ENCODE data around the gene CLDN1. TPM values are rescaled to one million over a fixed set of nuclear protein-coding genes. Genes with fewer than 3 reads are reported as not detected.

Gene CLDN1
- total and polyA plus RNA-seq, 2 of the 13 experiments (the other 11 are each of a cell fraction or from before 2014, with no cell fraction given) = 42.7 to 51.6 TPM

DNA sequence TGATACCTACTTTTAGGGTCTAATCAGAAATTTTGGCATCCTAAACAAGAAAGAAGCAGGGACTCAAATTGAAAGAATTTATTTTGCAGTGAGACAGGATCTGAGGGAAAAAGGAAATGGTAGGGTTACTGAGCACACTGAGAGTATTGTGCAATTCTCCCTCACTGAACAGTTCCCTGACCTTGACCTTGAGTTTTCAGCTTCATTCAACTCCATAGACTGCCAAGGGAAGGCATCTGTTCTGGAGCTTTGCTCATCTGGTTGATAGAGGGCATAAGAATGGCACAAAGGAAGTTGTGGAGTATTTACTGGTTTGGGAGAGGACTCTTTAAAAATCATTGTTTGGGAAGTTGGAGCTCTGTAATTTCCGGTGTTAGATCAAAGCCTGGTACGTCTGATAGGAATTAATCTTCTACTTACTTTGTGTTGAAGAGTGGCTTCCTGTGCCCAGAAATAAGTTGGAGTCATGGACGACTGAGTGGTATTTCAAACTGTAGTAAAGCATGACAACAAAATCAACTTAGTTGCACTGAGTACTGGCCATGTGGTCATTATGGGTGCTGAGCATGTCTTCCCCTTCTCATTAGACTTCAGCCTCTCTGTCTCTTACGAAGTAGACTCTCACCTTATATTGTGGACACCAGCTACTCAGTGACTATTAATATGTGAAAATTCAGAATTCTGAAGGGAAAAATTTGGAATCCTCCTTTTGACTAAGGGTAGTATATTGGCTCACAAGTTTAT, 40.8 kb downstream of the CLDN1 start (continued):
- TF ChIP-seq, protein P1, sequence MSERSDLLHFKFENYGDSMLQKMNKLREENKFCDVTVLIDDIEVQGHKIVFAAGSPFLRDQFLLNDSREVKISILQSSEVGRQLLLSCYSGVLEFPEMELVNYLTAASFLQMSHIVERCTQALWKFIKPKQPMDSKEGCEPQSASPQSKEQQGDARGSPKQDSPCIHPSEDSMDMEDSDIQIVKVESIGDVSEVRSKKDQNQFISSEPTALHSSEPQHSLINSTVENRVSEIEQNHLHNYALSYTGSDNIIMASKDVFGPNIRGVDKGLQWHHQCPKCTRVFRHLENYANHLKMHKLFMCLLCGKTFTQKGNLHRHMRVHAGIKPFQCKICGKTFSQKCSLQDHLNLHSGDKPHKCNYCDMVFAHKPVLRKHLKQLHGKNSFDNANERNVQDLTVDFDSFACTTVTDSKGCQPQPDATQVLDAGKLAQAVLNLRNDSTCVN (CRISPR knock-in tag; IDR thresholded peaks at IDR 0.05; ENCODE audit: borderline replicate concordance) = 0 out of 2 replicates have a peak, but pooled peaks have one; percentile 48
- TF ChIP-seq ATF7 (IDR thresholded peaks at IDR 0.05) = no peak
- no peak for TF ChIP-seq ATF7 (CRISPR knock-in tag; IDR thresholded peaks at IDR 0.05)
- TF ChIP-seq, protein P2, sequence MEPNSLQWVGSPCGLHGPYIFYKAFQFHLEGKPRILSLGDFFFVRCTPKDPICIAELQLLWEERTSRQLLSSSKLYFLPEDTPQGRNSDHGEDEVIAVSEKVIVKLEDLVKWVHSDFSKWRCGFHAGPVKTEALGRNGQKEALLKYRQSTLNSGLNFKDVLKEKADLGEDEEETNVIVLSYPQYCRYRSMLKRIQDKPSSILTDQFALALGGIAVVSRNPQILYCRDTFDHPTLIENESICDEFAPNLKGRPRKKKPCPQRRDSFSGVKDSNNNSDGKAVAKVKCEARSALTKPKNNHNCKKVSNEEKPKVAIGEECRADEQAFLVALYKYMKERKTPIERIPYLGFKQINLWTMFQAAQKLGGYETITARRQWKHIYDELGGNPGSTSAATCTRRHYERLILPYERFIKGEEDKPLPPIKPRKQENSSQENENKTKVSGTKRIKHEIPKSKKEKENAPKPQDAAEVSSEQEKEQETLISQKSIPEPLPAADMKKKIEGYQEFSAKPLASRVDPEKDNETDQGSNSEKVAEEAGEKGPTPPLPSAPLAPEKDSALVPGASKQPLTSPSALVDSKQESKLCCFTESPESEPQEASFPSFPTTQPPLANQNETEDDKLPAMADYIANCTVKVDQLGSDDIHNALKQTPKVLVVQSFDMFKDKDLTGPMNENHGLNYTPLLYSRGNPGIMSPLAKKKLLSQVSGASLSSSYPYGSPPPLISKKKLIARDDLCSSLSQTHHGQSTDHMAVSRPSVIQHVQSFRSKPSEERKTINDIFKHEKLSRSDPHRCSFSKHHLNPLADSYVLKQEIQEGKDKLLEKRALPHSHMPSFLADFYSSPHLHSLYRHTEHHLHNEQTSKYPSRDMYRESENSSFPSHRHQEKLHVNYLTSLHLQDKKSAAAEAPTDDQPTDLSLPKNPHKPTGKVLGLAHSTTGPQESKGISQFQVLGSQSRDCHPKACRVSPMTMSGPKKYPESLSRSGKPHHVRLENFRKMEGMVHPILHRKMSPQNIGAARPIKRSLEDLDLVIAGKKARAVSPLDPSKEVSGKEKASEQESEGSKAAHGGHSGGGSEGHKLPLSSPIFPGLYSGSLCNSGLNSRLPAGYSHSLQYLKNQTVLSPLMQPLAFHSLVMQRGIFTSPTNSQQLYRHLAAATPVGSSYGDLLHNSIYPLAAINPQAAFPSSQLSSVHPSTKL (CRISPR knock-in tag; IDR thresholded peaks at IDR 0.05) = peak; percentile 96
- TF ChIP-seq ZZZ3 (CRISPR knock-in tag; IDR thresholded peaks at IDR 0.05; ENCODE audit: borderline replicate concordance) = no peak
- TF ChIP-seq, protein P3, sequence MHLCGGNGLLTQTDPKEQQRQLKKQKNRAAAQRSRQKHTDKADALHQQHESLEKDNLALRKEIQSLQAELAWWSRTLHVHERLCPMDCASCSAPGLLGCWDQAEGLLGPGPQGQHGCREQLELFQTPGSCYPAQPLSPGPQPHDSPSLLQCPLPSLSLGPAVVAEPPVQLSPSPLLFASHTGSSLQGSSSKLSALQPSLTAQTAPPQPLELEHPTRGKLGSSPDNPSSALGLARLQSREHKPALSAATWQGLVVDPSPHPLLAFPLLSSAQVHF (CRISPR knock-in tag; IDR thresholded peaks at IDR 0.05) = no peak
- peak; percentile 72; the same call in 1 of the 2 replicates for TF ChIP-seq HNF4A (CRISPR knock-in tag; IDR thresholded peaks at IDR 0.05)
- TF ChIP-seq DNMT3B (CRISPR knock-in tag; conservative IDR thresholded peaks at IDR 0.05) = no peak
- no peak for TF ChIP-seq ZNF782 (CRISPR knock-in tag; IDR thresholded peaks at IDR 0.05; ENCODE audit: borderline replicate concordance)
- TF ChIP-seq, protein P4, sequence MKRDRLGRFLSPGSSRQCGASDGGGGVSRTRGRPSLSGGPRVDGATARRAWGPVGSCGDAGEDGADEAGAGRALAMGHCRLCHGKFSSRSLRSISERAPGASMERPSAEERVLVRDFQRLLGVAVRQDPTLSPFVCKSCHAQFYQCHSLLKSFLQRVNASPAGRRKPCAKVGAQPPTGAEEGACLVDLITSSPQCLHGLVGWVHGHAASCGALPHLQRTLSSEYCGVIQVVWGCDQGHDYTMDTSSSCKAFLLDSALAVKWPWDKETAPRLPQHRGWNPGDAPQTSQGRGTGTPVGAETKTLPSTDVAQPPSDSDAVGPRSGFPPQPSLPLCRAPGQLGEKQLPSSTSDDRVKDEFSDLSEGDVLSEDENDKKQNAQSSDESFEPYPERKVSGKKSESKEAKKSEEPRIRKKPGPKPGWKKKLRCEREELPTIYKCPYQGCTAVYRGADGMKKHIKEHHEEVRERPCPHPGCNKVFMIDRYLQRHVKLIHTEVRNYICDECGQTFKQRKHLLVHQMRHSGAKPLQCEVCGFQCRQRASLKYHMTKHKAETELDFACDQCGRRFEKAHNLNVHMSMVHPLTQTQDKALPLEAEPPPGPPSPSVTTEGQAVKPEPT (CRISPR knock-in tag; IDR thresholded peaks at IDR 0.05; ENCODE audit: low read depth) = no peak
- TF ChIP-seq, protein P5, sequence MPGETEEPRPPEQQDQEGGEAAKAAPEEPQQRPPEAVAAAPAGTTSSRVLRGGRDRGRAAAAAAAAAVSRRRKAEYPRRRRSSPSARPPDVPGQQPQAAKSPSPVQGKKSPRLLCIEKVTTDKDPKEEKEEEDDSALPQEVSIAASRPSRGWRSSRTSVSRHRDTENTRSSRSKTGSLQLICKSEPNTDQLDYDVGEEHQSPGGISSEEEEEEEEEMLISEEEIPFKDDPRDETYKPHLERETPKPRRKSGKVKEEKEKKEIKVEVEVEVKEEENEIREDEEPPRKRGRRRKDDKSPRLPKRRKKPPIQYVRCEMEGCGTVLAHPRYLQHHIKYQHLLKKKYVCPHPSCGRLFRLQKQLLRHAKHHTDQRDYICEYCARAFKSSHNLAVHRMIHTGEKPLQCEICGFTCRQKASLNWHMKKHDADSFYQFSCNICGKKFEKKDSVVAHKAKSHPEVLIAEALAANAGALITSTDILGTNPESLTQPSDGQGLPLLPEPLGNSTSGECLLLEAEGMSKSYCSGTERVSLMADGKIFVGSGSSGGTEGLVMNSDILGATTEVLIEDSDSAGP (CRISPR knock-in tag; IDR thresholded peaks at IDR 0.05; ENCODE audit: borderline replicate concordance) = no peak
- TF ChIP-seq SALL1 (CRISPR knock-in tag; IDR thresholded peaks at IDR 0.05) = peak; percentile 40; the same call in 1 of the 2 replicates
- peak; percentile 72 for TF ChIP-seq FOXA3 (CRISPR knock-in tag; IDR thresholded peaks at IDR 0.05)
- TF ChIP-seq ZFP36 (IDR thresholded peaks at IDR 0.05; ENCODE audit: borderline replicate concordance, low read depth, low read length, partially characterized antibody) = no peak
- TF ChIP-seq, protein P6, sequence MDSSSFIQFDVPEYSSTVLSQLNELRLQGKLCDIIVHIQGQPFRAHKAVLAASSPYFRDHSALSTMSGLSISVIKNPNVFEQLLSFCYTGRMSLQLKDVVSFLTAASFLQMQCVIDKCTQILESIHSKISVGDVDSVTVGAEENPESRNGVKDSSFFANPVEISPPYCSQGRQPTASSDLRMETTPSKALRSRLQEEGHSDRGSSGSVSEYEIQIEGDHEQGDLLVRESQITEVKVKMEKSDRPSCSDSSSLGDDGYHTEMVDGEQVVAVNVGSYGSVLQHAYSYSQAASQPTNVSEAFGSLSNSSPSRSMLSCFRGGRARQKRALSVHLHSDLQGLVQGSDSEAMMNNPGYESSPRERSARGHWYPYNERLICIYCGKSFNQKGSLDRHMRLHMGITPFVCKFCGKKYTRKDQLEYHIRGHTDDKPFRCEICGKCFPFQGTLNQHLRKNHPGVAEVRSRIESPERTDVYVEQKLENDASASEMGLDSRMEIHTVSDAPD (CRISPR knock-in tag; IDR thresholded peaks at IDR 0.05) = 0 out of 2 replicates have a peak, but pooled peaks have one; percentile 14
- TF ChIP-seq ZNF619 (CRISPR knock-in tag; IDR thresholded peaks at IDR 0.05) = no peak
- no peak for TF ChIP-seq ADNP (CRISPR knock-in tag; IDR thresholded peaks at IDR 0.05)
- TF ChIP-seq TARDBP (CRISPR knock-in tag; IDR thresholded peaks at IDR 0.05) = peak; percentile 41; the same call in 1 of the 2 replicates
